ENCODE data around the gene CHID1. TPM values are rescaled to one million over a fixed set of nuclear protein-coding genes. Genes with fewer than 3 reads are reported as not detected.

CHID1 gene
- polyA plus RNA-seq, 3 donors from 2014 or later = 52.2 to 74.6 (median 67.4) TPM

DNA sequence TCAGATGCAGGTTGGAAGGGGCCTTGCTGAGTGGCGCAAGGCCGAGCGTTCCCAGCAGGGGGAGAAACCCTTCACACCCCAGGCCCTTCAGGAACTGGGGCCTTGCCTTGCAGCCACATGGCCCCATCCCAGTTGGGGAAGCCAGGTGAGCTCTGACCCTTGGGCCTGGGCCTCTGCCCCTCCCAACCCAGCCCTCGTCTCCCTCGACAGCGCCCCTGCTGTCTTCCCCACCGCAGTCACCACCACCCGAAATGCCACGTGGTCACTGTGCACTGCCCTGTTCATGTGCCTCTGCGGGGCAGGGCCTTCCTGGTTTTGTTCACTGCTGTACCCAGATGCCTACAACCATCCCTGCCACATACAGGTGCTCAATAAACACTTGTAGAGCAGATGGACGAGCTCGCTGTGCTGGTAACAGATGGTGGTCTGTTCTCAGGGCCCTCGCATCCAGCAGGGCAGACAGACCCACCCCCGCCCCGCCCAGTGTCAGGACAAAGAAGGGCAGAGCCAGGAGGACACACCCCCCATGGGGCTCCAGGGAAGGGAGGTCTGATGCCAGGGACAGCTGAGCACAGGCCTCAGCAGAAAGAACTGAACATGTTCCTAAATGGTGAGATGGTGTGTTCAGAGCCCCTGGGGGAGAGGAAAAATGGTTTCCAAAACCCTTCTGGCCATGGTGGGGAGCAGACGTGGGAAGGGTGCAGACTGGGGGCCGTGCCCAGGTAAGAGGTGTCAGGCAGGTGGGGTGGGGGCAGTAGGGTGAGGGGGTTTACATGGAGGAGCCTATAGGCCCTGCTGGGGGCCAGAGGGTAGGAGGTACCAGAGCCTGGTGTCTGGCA lies 72.0 kb downstream of the CHID1 start:
- no peaks in the 10 kb centered on the region for H3K36me3 Mint-ChIP-seq
- H3K4me3 Mint-ChIP-seq = no peak overlapping the region
- no peaks in the 10 kb centered on the region for H3K9me3 Mint-ChIP-seq
- peaks cover 28 to 43% of the 10 kb centered on the region in 2 donors for H3K4me1 Mint-ChIP-seq
- DNase-seq = no peak
- peak overlapping the region in 2 of 6 donors; percentile 7 to 76 for H3K27ac Mint-ChIP-seq
- H3K27me3 Mint-ChIP-seq (ENCODE audit: low read depth in 3 of 3) = peaks cover 5 to 6% (median 5%) of the 10 kb centered on the region in 3 donors

- peaks cover 2 to 6% (median 2%) of the 10 kb centered on the region in 3 donors for H3K27me3 Mint-ChIP-seq (ENCODE audit: low read depth in 3 of 3)
- peaks cover 24 to 42% of the 10 kb centered on the region in 2 donors for H3K4me1 Mint-ChIP-seq
- peak overlapping the region in 3 of 5 donors; percentile 13 to 30 (median 18) for H3K4me3 Mint-ChIP-seq
- no peaks in the 10 kb centered on the region for H3K36me3 Mint-ChIP-seq
- H3K9me3 Mint-ChIP-seq = no peaks in the 10 kb centered on the region
- H3K27ac Mint-ChIP-seq = peak overlapping the region in 4 of 6 donors; percentile 24 to 79 (median 62)
- no peak for DNase-seq
These were observed 72.7 kb downstream of the CHID1 start for GRCh38 chr11:837990-838307.

DNA sequence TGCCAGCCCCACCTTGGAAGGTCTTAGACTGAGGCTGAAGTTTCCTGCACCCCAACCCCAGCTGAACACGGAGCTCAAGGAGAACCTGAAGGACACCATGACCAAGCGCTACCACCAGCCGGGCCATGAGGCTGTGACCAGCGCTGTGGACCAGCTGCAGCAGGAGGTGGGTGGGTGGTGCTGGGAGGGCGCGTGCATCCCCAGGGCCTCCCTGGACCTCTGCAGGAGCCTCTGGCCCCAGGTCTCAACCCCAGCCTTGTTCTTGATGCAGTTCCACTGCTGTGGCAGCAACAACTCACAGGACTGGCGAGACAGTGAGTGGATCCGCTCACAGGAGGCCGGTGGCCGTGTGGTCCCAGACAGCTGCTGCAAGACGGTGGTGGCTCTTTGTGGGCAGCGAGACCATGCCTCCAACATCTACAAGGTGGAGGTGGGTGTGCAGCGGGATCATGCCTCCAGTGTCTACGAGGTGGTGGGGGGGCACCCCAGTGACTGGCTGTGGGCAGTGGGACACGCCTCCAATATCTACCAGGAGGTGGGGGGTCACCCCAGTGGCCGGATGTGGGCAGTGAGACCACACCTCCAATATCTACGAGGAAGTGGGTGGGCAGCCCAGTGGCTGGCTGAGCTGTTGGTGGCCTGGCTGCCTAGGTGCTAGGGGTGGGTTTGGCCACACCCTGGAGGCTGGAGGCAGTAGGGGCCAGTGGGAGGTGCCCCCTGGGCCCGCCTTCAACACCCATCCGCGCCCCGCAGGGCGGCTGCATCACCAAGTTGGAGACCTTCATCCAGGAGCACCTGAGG lies 73.2 kb downstream of the CHID1 start:
- H3K27me3 Mint-ChIP-seq (ENCODE audit: low read depth in 3 of 3) = peaks cover 2 to 6% (median 2%) of the 10 kb centered on the region in 3 donors
- H3K9me3 Mint-ChIP-seq = no peaks in the 10 kb centered on the region
- peak overlapping the region in 4 of 5 donors; percentile 38 to 60 (median 53) for H3K4me3 Mint-ChIP-seq
- DNase-seq = peak; percentile 55 to 74 (median 60)
- H3K36me3 Mint-ChIP-seq = no peaks in the 10 kb centered on the region
- peaks cover 24 to 42% of the 10 kb centered on the region in 2 donors for H3K4me1 Mint-ChIP-seq
- peak overlapping the region in 4 of 6 donors; percentile 55 to 79 (median 70) for H3K27ac Mint-ChIP-seq

DNA sequence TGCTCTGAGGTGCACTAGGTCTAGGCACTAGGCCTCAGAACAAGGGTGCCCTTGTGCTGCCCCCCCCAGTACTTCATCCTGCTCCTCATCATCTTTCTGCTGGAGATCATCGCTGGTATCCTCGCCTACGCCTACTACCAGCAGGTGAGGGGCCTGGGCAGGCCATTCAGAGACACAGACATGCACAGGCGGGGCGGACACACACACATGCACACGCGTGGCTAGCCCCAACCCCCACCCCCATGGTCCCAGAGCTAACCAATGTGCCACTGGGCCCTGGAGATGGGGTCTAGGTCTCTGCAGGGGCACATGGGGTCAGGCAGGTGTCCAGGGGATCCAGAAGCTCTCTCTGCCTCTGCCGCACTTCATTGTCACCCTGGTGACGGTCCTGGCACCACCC lies 73.9 kb downstream of the CHID1 start:
- Mint-ChIP-seq H3K9me3 (no peaks in the 10 kb centered on the region), H3K36me3 (no peaks in the 10 kb centered on the region), H3K27me3 (ENCODE audit: low read depth in 3 of 3) (peaks cover 2 to 5% (median 2%) of the 10 kb centered on the region in 3 donors), H3K27ac (no peak overlapping the region), H3K4me3 (peak overlapping the region in 1 of 5 donors; percentile 33), H3K4me1 (peaks cover 24 to 42% of the 10 kb centered on the region in 2 donors)
- DNase-seq = no peak

- Mint-ChIP-seq H3K36me3 (no peaks in the 10 kb centered on the region), H3K27ac (no peak overlapping the region), H3K9me3 (no peaks in the 10 kb centered on the region), H3K4me3 (no peak overlapping the region), H3K27me3 (ENCODE audit: low read depth in 3 of 3) (peaks cover 2 to 5% (median 2%) of the 10 kb centered on the region in 3 donors), H3K4me1 (peaks cover 24 to 40% of the 10 kb centered on the region in 2 donors)
- no peak for DNase-seq
These were observed 74.3 kb downstream of the CHID1 start for GRCh38 chr11:836274-836673.

DNA sequence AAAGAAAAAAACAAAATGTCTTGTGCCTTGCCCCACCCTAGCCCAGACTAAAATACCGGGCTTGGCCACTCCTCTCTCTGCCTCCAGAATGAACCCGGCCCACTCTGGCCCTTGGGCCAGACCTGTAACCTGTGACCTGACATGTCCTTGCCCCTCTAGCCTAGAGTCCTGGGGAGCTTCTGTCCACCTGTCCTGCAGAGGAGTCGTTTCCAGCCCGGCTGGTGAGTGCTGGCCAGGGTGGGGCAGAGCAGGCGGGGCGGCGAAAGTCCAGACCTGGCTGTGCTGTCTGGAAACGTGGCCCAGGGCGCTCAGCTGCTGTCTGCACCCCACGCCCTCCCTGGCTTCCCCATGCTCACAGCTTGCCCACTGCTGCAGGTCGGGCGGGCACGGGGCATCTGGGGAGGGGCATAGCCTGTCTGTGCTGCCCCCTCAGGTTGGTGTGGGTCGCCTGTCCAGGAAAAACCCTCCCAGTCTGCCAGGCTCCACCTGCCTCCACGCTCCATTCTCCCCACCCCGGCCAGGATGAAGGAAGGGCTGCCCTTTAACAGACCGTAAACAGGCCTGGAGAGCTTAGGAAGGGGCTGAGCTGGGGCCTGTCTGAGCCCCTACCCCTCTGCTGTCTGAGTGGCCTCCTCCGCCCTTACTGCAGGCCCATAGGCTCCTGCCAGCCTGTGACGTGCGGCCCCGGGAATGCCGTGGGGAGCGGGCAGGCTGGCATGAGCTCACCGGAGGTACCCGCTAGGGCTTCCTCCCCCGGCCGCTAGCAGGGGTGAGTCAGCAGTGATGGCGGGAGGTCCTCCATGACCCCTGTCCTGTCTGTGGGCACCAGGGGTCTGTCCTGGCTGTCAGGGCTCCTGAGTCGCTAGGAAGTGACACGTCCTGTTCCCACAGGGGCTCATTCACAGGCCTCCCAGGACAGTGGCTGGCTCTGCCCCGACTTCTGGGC lies 76.0 kb downstream of the CHID1 start:
- peaks cover 11 to 26% of the 10 kb centered on the region in 2 donors for H3K4me1 Mint-ChIP-seq
- no peaks in the 10 kb centered on the region for H3K36me3 Mint-ChIP-seq
- DNase-seq = no peak
- peaks cover 2 to 5% (median 2%) of the 10 kb centered on the region in 3 donors for H3K27me3 Mint-ChIP-seq (ENCODE audit: low read depth in 3 of 3)
- H3K9me3 Mint-ChIP-seq = no peaks in the 10 kb centered on the region
- no peak overlapping the region for H3K27ac Mint-ChIP-seq
- H3K4me3 Mint-ChIP-seq = peak overlapping the region; percentile 59 to 77 (median 70)

- Mint-ChIP-seq H3K4me1 (peaks cover 11 to 31% of the 10 kb centered on the region in 2 donors), H3K4me3 (peak overlapping the region; percentile 57 to 77 (median 65)), H3K9me3 (no peaks in the 10 kb centered on the region), H3K36me3 (no peaks in the 10 kb centered on the region), H3K27me3 (ENCODE audit: low read depth in 3 of 3) (peaks cover 2 to 3% (median 2%) of the 10 kb centered on the region in 3 donors), H3K27ac (peak overlapping the region in 1 of 6 donors; percentile 31)
- DNase-seq = no peak
These were observed 76.7 kb downstream of the CHID1 start for GRCh38 chr11:833849-834311.

- Mint-ChIP-seq H3K27ac (peak overlapping the region in 1 of 6 donors; percentile 11), H3K4me1 (peaks cover 11 to 28% of the 10 kb centered on the region in 2 donors), H3K9me3 (no peaks in the 10 kb centered on the region), H3K27me3 (ENCODE audit: low read depth in 3 of 3) (peaks cover 2 to 4% (median 3%) of the 10 kb centered on the region in 3 donors), H3K36me3 (no peaks in the 10 kb centered on the region), H3K4me3 (peak overlapping the region in 4 of 5 donors; percentile 57 to 77 (median 68))
- DNase-seq = peak in 1 of 3 donors; percentile 38
These were observed 77.4 kb downstream of the CHID1 start for GRCh38 chr11:833114-833791.

DNA sequence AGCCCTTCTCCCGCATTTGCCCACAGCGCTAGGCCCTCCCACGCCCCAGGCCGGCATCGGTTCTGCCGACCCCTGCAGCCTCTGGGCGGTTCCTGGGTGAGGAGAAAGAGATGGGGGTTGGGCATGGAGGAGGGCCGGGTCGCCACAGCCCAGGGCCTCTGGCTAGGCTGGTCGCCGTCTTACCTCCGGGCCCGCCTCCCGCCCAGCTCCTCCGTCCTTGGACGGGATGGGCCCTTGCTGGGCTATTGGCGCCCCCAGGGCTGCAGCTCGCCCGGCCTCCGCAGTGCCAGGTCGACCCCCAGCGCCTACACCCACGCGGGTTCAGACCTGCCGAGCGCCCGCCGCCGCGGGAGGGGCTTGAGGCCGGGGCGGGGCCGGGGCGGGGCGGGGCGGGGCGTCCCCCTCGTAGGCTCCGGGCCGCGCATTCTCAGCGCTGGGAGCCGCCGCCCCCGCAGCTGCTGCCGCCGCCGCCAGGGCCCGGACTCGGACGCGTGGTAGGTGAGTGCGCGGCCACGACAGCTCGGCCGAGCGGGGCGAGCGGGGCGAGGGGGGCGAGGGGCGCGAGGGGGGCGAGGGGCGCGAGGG lies 78.0 kb downstream of the CHID1 start, which contains the start of gene CD151:
Gene CD151, plus strand, starts transcription at position 424 of the 585 bp plus-strand sequence. CDS start 3,118 bp downstream, outside the sequence.
- Mint-ChIP-seq H3K27me3 (ENCODE audit: low read depth in 3 of 3) (peaks cover 3 to 10% (median 7%) of the 10 kb centered on the region in 3 donors), H3K27ac (peak within 1 kb of the TSS in 1 of 6 donors; percentile 11), H3K4me3 (peak within 1 kb of the TSS; percentile 57 to 77 (median 70)), H3K36me3 (no peaks in the 10 kb centered on the region), H3K4me1 (peaks cover 4 to 28% of the 10 kb centered on the region in 2 donors), H3K9me3 (no peaks in the 10 kb centered on the region)
- peak in 2 of 3 donors; percentile 41 to 43 for DNase-seq

- Mint-ChIP-seq H3K27me3 (ENCODE audit: low read depth in 3 of 3) (peaks cover 3 to 11% (median 7%) of the 10 kb centered on the region in 3 donors), H3K27ac (no peak overlapping the region), H3K36me3 (no peaks in the 10 kb centered on the region), H3K4me3 (peak overlapping the region; percentile 54 to 74 (median 62)), H3K4me1 (peaks cover 0 to 25% of the 10 kb centered on the region in 2 donors), H3K9me3 (no peaks in the 10 kb centered on the region)
- DNase-seq = no peak
These were observed 78.6 kb downstream of the CHID1 start for GRCh38 chr11:831961-832528.

- Mint-ChIP-seq H3K27me3 (ENCODE audit: low read depth in 3 of 3) (peaks cover 7 to 15% (median 7%) of the 10 kb centered on the region in 3 donors), H3K27ac (no peak overlapping the region), H3K9me3 (no peaks in the 10 kb centered on the region), H3K36me3 (no peaks in the 10 kb centered on the region), H3K4me1 (peaks cover 0 to 28% of the 10 kb centered on the region in 2 donors), H3K4me3 (peak overlapping the region; percentile 54 to 74 (median 62))
- no peak for DNase-seq
These were observed 79.3 kb downstream of the CHID1 start for GRCh38 chr11:831118-831864.

All from immature natural killer cell (primary cell).